HG02981 (cell line): ENCODE measurements around the gene CIROP.

Experiments
- ATAC-seq: cut with Tn5 transposase; IDR thresholded peaks from one replicate; pipeline ENCODE4 v1.9.1; 2021; ENCODE audit warnings: mild to moderate bottlenecking, moderate library complexity; ENCODE audit not compliant: unreplicated experiment

CIROP gene

GRCh38 chr14:23070262-23071129 is 34.3 kb downstream of the CIROP start:
- ATAC-seq: no peak

DNA sequence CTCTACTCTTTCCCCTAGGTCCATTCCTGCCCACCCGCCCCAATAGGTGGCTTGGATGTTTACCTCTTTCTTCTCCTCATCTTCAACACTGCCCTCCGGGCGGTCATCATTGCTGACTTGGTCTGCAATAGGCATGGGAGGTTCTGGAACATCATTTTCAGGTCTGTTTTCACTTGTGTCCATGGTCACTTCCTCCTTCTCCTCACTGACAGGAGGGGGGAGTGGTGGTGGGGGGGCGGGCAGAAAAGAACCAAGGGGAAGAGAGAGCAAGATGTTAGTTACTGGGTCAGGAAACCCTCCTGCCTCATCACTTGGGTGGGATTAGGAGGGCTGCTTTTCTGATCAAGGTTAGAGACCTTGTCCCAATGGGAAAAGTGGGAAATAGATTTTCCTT is 35.4 kb downstream of the CIROP start:
- no peak for ATAC-seq

- peak; percentile 65 for ATAC-seq
Observed at GRCh38 chr14:23068789-23069412, 35.9 kb downstream of the CIROP start.

DNA sequence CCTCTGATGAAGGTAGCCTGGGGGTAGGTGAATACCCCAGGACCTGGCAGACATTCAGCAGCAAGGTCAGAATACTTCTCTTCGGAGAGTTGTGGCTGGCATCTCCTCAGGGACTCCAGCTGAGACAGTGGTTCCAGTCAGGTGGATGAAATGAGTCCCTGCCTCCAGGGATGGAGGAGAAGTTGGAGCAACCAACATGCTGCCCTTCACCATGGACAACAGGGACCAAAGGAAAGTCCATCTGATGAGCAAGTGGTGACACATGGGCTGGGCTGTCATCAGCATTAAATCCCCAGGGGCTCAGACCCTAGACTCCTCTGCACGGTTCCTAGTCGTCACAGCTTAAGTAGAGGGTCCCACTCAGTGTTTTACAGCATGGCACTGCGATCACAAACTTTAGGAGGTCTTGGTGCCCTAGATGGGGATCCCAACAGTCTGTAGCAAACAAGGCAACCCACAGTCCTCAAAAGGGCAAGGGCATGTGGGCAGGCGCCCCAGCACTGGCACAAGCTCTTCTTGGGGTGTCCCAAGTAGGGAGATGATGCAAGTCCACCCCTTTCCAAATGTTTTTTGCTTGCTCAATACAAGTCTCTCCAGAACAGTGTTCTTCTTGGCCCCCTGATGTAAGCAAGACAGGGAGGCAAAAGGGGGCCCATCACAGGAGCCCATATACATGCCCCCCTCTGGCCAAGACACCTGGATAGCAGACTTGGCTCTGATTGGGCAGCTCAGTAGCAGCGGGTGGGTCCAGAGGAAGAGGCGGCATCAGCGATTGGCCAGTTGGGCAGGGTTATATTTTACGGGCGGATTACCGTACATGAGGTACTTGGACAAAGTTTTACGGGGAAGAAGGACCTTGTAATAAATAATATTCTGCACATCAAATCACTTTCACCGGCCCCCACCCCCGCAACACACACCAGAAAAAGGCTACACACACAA is 36.7 kb downstream of the CIROP start:
- no peak for ATAC-seq

DNA sequence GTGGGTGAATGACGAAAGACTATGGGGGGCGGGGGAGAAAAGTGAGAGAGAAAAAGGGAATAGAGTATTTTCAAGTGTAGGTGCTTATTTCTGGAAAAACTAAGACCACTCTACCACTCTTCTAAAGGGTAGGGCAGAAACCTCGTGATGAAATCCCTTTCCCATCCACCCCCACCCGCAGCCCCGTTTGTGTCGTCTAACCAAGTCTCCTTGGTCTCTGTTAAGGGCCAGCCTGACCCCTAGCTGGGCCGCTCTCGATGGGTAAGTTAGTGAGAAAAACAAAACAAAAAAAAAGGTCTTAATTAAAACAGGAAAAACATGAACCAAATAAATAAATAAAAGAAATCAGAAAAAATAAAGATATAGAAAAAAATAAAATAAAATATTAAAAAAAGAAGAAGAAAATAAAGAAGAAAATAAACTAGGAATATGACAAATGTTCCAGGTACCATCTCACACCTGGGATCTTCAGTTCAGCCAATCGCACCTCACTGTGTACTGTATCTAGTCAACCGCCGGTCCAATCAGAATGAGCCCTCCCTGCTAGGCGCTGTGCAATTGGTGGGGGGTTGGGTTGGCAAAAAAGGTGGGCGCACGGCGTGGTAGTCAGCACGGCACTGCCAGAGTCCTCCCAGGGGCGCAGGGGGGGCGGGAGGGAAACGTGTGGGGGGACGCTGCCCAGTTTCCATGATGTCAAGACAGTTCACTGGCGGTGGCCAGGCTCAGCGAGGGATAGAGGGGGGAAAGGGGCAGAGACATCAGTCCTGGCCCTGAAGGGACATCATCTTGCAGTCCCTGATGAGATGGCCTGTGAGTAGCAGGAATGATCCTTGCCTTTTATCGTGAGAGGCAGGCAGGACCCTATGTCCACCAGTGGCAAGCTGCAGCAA is 37.7 kb downstream of the CIROP start:
- ATAC-seq: no peak

DNA sequence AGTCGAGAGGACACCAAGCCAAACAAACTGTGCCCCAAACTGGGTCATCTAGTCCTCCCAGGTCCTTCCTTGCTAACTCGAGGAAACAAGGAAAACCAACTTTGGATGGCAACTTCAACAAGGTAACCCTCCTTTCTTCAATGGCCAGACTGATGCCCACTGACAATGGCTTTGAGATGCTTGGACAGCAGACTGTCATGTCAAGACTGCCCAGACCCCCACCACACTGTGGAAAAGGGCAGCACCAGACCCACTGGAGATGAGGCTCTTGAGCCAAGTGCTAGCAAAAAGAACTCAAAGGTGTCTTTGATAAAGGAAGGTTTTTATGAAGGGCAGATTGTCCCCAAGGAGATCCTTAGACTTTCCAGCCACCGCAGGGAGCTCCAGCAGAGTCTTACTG is 38.4 kb downstream of the CIROP start:
- ATAC-seq: no peak

GRCh38 chr14:23063601-23064000 is 41.2 kb downstream of the CIROP start:
- no peak for ATAC-seq

GRCh38 chr14:23062002-23062401 is 42.8 kb downstream of the CIROP start:
- ATAC-seq: no peak

GRCh38 chr14:23060536-23061260 is 44.1 kb downstream of the CIROP start:
- no peak for ATAC-seq

GRCh38 chr14:23058654-23059504 is 45.9 kb downstream of the CIROP start:
- ATAC-seq: no peak

DNA sequence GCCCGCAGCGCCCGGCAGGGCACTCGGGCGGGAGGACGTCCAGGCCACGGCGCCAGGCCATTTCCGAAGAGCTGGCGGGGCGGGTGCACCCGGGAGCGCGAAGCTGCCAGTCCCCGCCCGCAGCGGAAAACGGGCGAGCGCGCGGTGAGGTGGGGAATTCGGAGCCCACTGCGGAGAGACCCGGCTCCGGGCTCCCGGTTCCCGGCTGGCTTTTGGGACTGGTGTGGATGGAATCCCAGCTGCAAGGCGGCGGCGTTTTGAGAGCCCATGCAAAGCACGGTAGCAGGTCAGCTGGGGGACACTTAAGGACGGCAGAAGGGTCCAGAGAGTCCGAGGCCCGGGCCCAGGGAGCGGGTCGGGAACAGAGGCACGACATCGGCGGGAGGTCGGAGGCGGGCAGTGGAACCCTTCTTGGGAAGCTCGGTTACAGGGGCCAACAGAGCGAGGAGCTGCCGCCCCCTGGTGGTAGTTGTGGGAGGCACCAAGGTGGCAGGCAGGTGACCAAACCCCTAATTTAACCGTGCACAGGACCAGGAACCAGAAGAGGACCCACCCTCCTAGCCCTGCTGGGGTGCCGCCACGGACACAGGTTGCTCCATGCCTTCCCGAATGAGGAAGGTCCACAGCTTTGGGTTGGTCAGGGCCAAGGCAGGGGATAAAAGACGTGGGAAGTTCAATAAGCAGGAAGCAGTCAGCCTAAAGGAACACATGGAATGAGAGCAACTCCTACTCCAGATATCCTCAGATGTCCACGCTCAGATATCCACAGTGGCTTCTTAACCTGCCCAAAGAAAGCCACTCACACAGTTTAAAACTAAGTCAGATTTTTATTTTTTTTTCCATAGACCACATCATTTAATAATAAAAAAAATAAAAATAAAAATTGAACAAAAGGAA is 46.8 kb downstream of the CIROP start:
- peak; percentile 57 for ATAC-seq

DNA sequence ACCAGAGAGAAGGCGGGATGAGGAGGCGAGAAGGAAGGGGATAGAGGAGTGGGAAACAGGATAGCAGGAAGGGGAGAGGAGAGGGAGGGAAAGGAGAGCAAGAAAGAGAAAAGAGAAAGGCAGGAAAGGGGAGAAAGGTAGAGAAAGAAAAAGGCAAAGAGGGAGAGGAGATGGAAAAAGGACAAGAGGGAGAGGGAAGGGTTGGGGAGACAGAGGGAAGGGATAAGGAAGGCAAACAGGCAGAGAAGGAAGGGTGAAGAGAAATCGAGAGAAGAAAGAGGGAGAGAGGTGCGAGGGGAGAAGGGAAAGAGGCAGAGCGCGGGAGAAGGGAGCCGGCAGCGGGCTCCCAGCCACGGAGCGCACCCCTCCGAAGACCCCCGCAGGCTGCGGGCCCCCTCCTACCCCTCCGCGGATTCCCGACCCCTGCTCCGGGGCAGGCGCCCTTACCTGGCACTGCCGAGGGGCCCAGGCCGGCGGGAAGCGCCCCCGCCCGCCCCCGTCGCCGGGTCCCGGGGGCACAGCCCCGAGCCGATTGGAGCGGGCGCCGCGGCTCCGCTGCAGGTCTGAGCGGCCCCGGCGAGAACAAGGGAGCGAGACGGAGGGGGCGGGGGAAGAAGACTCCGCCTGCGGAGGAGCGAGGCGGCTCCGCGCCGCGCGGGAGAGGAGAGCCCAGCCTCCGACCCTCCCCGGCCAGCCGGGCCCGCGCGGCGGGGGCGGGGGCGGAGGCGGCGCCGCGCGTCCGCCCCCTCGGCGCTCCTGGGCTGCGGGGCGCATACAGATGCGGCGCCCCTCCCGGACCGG is 47.6 kb downstream of the CIROP start, which contains the start of gene CDH24:
TSS of gene CDH24 (minus strand) at position 565 of the 801 bp plus-strand sequence. CDS start 1,787 bp downstream, outside the sequence.
- ATAC-seq: peak; percentile 45

GRCh38 chr14:23056145-23056955 is 48.4 kb downstream of the CIROP start:
- peak; percentile 41 for ATAC-seq

GRCh38 chr14:23055621-23056144 is 49.1 kb downstream of the CIROP start:
- no peak for ATAC-seq

- no peak for ATAC-seq
Observed at GRCh38 chr14:23055147-23055550, 49.6 kb downstream of the CIROP start.
